OCI-LY3 (cell line): ENCODE data around the gene SPOP.
A peak's percentile ranks its signal among the peaks of the same experiment; 100 is the strongest.

Source experiments
- H2AFZ ChIP-seq: fragments of 200-600, 300-600 bp; shearing (Covaris generic); 2 replicates; pipeline ENCODE4 v1.6.0; 2014; ENCODE audit warnings: antibody characterized with exemption, low read depth, low read length
- H3K27ac ChIP-seq: fragments of 200-600, 300-600 bp; sonication (generic); 2 replicates; pipeline ENCODE4 v1.5.1; 2014; ENCODE audit warnings: mild to moderate bottlenecking, low read length, moderate library complexity, mixed read lengths
- H3K27me3 ChIP-seq: fragments of 200-600, 300-600 bp; sonication (generic); 2 replicates; pipeline ENCODE4 v1.6.1; 2014; ENCODE audit warnings: low read depth, low read length, mixed read lengths
- H3K36me3 ChIP-seq: fragments of 200-600, 300-600 bp; sonication (generic); replicated peaks from 2 replicates; pipeline ENCODE3; 2014; ENCODE audit warnings: low read depth, low read length, mixed read lengths
- H3K4me1 ChIP-seq: fragments of 300-600, 200-600 bp; sonication (generic); 2 replicates; pipeline ENCODE4 v1.6.1; 2014; ENCODE audit warnings: low read length, mixed read lengths
- H3K4me2 ChIP-seq: fragments of 200-600, 300-600 bp; sonication (generic); 2 replicates; pipeline ENCODE4 v1.6.1; 2014; ENCODE audit warnings: low read length, mixed read lengths
- H3K4me3 ChIP-seq: fragments of 300-600, 200-600 bp; sonication (generic); 2 replicates; pipeline ENCODE4 v1.5.1; 2014; ENCODE audit warnings: antibody characterized with exemption, mild to moderate bottlenecking, low read length, moderate library complexity
- H3K79me2 ChIP-seq: fragments of 300-600, 200-600 bp; shearing (Covaris generic); 2 replicates; pipeline ENCODE4 v1.6.1; 2014; ENCODE audit warnings: mild to moderate bottlenecking, low read length, mixed read lengths
- H3K9ac ChIP-seq: fragments of 300-600, 200-600 bp; shearing (Covaris generic); 2 replicates; pipeline ENCODE4 v1.6.0; 2014; ENCODE audit warnings: mild to moderate bottlenecking, low read length, moderate library complexity
- H3K9me3 ChIP-seq: fragments of 200-600, 300-600 bp; shearing (Covaris generic); 2 replicates; pipeline ENCODE4 v1.6.1; 2014; ENCODE audit warnings: low read length, mixed read lengths; ENCODE audit not compliant: insufficient read depth
- H4K20me1 ChIP-seq: fragments of 200-600, 300-600 bp; sonication (generic); 2 replicates; pipeline ENCODE4 v1.6.1; 2016; ENCODE audit warnings: low read length, mixed read lengths; ENCODE audit not compliant: insufficient read depth
- CTCF ChIP-seq: fragments of 200-600, 300-600 bp; sonication (generic); IDR thresholded peaks from 2 replicates; pipeline ENCODE4 v1.5.1; 2014; ENCODE audit warnings: antibody characterized with exemption, low read length, low read depth
- EZH2phosphoT487 ChIP-seq: fragments of 200-600 bp; shearing (Covaris generic); IDR thresholded peaks from 2 replicates; pipeline ENCODE4 v1.6.1; 2018; ENCODE audit warnings: antibody characterized with exemption, mixed run types, low read depth

The SPOP gene

GRCh38 chr17:49618028-49618611, 59.8 kb downstream of the SPOP start:
- Histone ChIP-seq H3K27ac (no peak overlapping the region), H4K20me1 (no peaks in the 10 kb centered on the region), H3K36me3 (peaks cover 42% of the 10 kb centered on the region), H3K4me1 (peaks cover 17% of the 10 kb centered on the region), H2AFZ (no peak overlapping the region), H3K4me2 (no peak overlapping the region), H3K4me3 (no peak overlapping the region), H3K79me2 (no peaks in the 10 kb centered on the region), H3K9me3 (no peaks in the 10 kb centered on the region), H3K27me3 (no peaks in the 10 kb centered on the region), H3K9ac (no peak overlapping the region)
- no peak for TF ChIP-seq CTCF
- TF ChIP-seq EZH2phosphoT487 = no peak

- H3K27ac ChIP-seq = peak overlapping the region; percentile 41; the same call in 1 of the 2 replicates
- H3K4me2 ChIP-seq = 0 out of 2 replicates have a peak overlapping the region, but pooled peaks have one; percentile 4
- H3K4me3 ChIP-seq = no peak overlapping the region
- H3K36me3 ChIP-seq = peaks cover 37% of the 10 kb centered on the region
- TF ChIP-seq EZH2phosphoT487 (no peak), CTCF (no peak)
- H3K9me3 ChIP-seq = no peaks in the 10 kb centered on the region
- no peak overlapping the region for H2AFZ ChIP-seq
- H3K4me1 ChIP-seq = peaks cover 17% of the 10 kb centered on the region
- no peaks in the 10 kb centered on the region for H3K79me2 ChIP-seq
- no peak overlapping the region for H3K9ac ChIP-seq
- H3K27me3 ChIP-seq = no peaks in the 10 kb centered on the region
- no peaks in the 10 kb centered on the region for H4K20me1 ChIP-seq
These were observed 61.2 kb downstream of the SPOP start for GRCh38 chr17:49616601-49617131.

DNA sequence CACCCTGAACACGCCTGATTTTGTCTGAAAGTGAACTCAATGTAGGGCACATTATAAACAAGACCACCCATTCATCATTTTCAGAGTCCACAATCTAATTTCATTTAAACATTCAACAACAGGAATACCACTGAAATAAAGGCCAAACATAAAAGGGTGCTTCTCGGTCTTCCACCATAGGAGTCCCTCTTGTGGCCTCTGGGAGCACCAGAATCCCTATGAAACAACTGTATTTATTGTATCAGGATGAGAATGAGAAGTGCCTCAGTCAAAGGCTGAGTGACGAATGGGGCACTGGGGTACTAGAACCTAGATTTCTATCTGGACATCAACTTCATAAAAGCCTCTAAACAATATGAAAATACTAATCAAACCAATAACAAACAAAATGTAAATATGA, 61.8 kb downstream of the SPOP start:
- Histone ChIP-seq H3K9ac (no peak overlapping the region), H3K36me3 (peaks cover 37% of the 10 kb centered on the region), H2AFZ (no peak overlapping the region), H3K9me3 (no peaks in the 10 kb centered on the region), H3K4me2 (no peak overlapping the region), H3K27ac (no peak overlapping the region), H3K4me1 (peaks cover 17% of the 10 kb centered on the region), H3K79me2 (no peaks in the 10 kb centered on the region), H3K27me3 (no peaks in the 10 kb centered on the region), H3K4me3 (no peak overlapping the region), H4K20me1 (no peaks in the 10 kb centered on the region)
- no peak for TF ChIP-seq CTCF
- TF ChIP-seq EZH2phosphoT487 = no peak

- Histone ChIP-seq H4K20me1 (no peaks in the 10 kb centered on the region), H3K4me3 (no peak overlapping the region), H3K27ac (no peak overlapping the region), H3K36me3 (peaks cover 36% of the 10 kb centered on the region), H3K27me3 (no peaks in the 10 kb centered on the region), H3K9ac (no peak overlapping the region), H3K9me3 (no peaks in the 10 kb centered on the region), H2AFZ (no peak overlapping the region), H3K79me2 (no peaks in the 10 kb centered on the region), H3K4me1 (peaks cover 17% of the 10 kb centered on the region), H3K4me2 (no peak overlapping the region)
- TF ChIP-seq EZH2phosphoT487 = no peak
- TF ChIP-seq CTCF = no peak
These were observed 64.6 kb downstream of the SPOP start for GRCh38 chr17:49613182-49613800.
